ENCODE results near the gene USP54.

USP54 gene

GRCh38 chr10:73512207-73512743, 78.9 kb downstream of the USP54 start:
- TF ChIP-seq CTCF (IDR thresholded peaks at IDR 0.05; ENCODE audit: low read depth, low read length): no peak
- no peak for DNase-seq (ENCODE audit: low read depth in 2 of 2)

GRCh38 chr10:73509695-73510094, 81.4 kb downstream of the USP54 start:
- no peak for TF ChIP-seq CTCF (IDR thresholded peaks at IDR 0.05; ENCODE audit: low read depth, low read length)
- DNase-seq (ENCODE audit: low read depth in 2 of 2): no peak
- no peak overlapping the region for H3K4me3 ChIP-seq (replicated peaks in 1 of 2; ENCODE audit: low read depth in 2 of 2, low read length in 2 of 2)

More at GRCh38 chr10:73512207-73512743, 78.9 kb downstream of the USP54 start:
- H3K4me3 ChIP-seq (replicated peaks in 1 of 2; ENCODE audit: low read depth in 2 of 2, low read length in 2 of 2): no peak overlapping the region

DNA sequence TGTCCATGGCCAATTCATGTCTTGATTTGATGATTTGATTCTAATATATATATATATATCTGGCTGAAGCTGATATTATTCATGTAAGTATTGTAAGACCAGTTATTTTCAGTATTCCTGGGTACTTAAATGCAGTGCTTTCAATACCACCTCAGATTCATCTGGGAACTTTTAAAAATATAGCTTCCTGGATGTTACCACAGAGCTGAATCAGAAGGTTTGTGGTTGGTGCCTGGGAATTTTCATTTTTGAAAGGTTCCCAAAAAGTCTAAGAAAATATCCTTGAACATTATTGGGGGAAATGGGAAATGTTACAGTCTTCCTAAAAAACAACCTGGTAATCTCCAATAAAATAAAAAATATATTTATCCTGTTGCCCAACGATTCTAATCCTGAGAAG, 84.7 kb downstream of the USP54 start:
- TF ChIP-seq CTCF (IDR thresholded peaks at IDR 0.05; ENCODE audit: low read depth, low read length): no peak
- no peak overlapping the region for H3K4me3 ChIP-seq (replicated peaks in 1 of 2; ENCODE audit: low read depth in 2 of 2, low read length in 2 of 2)
- peak in 1 of 2 donors; percentile 27 for DNase-seq (ENCODE audit: low read depth in 2 of 2)

- DNase-seq (ENCODE audit: low read depth in 2 of 2): no peak
- H3K4me3 ChIP-seq (replicated peaks in 1 of 2; ENCODE audit: low read depth in 2 of 2, low read length in 2 of 2): no peak overlapping the region
- TF ChIP-seq CTCF (IDR thresholded peaks at IDR 0.05; ENCODE audit: low read depth, low read length): no peak
These were observed 85.1 kb downstream of the USP54 start for GRCh38 chr10:73506074-73506473.

GRCh38 chr10:73503037-73503436, 88.1 kb downstream of the USP54 start:
- no peak for TF ChIP-seq CTCF (IDR thresholded peaks at IDR 0.05; ENCODE audit: low read depth, low read length)
- DNase-seq (ENCODE audit: low read depth in 2 of 2): no peak
- H3K4me3 ChIP-seq (replicated peaks in 1 of 2; ENCODE audit: low read depth in 2 of 2, low read length in 2 of 2): no peak overlapping the region

- DNase-seq (ENCODE audit: low read depth in 2 of 2): no peak
These were observed 89.5 kb downstream of the USP54 start for GRCh38 chr10:73501651-73502050.

More at GRCh38 chr10:73501651-73502050, 89.5 kb downstream of the USP54 start:
- TF ChIP-seq CTCF (IDR thresholded peaks at IDR 0.05; ENCODE audit: low read depth, low read length): no peak
- no peak overlapping the region for H3K4me3 ChIP-seq (replicated peaks in 1 of 2; ENCODE audit: low read depth in 2 of 2, low read length in 2 of 2)
